H1 (cell line): ENCODE measurements around the gene APOL5. TPM values are rescaled to one million over a fixed set of nuclear protein-coding genes. Genes with fewer than 3 reads are reported as not detected.
"Not testable (repeated sequence)": the region's sequence is repeated elsewhere in the genome, so short reads cannot be mapped to it uniquely, and the experiment has no call there.

Experiments used
- CTCF ChIA-PET: fragments of 300-600 bp; sonication (Branson Sonifier 250); formaldehyde crosslinking; loops from one replicate; lab custom pipeline; 2021; ENCODE audit not compliant: partially characterized antibody; lab: Charles Lee
- POLR2A ChIA-PET: fragments of 300-600 bp; sonication (Branson Sonifier 250); formaldehyde crosslinking; loops from one replicate; lab custom pipeline; 2021; ENCODE audit warnings: inconsistent platforms; ENCODE audit not compliant: partially characterized antibody; lab: Charles Lee
- DNase-seq, 2 experiments: peaks; one replicate each; pipeline versions ENCODE4 v3.0.0 to v3.0.0-alpha.2; 2010 to 2022; ENCODE audit warnings: low spot score in 2 of 2, low read depth in 1 of 2, mixed read lengths in 1 of 2
- FAIRE-seq: peaks from 2 replicates; lab custom pipeline; 2011; peaks lifted over from hg19 to GRCh38; lab: Jason Lieb, UNC
- H2AFZ ChIP-seq: 2 replicates; pipeline ENCODE4 v1.8.1; 2012; ENCODE audit warnings: low read length, inconsistent platforms
- H2AK5ac ChIP-seq: 2 replicates; pipeline ENCODE4 v1.6.1; 2013; ENCODE audit warnings: low read depth, low read length
- H2BK120ac ChIP-seq: replicated peaks from 2 replicates; pipeline ENCODE3; 2013; ENCODE audit warnings: low read depth, low read length, inconsistent platforms
- H2BK12ac ChIP-seq: 2 replicates; pipeline ENCODE4 v1.6.1; 2013; ENCODE audit warnings: low read depth, low read length
- H2BK15ac ChIP-seq: 2 replicates; pipeline ENCODE4 v1.6.1; 2013; ENCODE audit warnings: low read length
- H2BK20ac ChIP-seq: 2 replicates; pipeline ENCODE4 v1.6.1; 2013; ENCODE audit warnings: low read length
- H2BK5ac ChIP-seq: 2 replicates; pipeline ENCODE4 v1.6.1; 2013; ENCODE audit warnings: low read depth, low read length
- H3K14ac ChIP-seq: 2 replicates; pipeline ENCODE4 v1.6.1; 2013; ENCODE audit warnings: inconsistent platforms; ENCODE audit not compliant: insufficient read length
- H3K18ac ChIP-seq: 2 replicates; pipeline ENCODE4 v1.6.1; 2013; ENCODE audit warnings: low read length; ENCODE audit errors: extremely low read depth
- H3K23ac ChIP-seq: 2 replicates; pipeline ENCODE4 v1.6.1; 2013; ENCODE audit warnings: inconsistent platforms; ENCODE audit not compliant: insufficient read length
- H3K23me2 ChIP-seq: 2 replicates; pipeline ENCODE4 v1.6.1; 2013; ENCODE audit warnings: low read depth, low read length
- H3K27ac ChIP-seq: 2 replicates; pipeline ENCODE4 v1.6.1; 2011; ENCODE audit warnings: low read depth, low read length, inconsistent platforms
- H3K27me3 ChIP-seq, 4 experiments: replicated peaks in 1 of 4; 1 replicate in 1 of 4; 2 replicates in 3 of 4; pipeline versions ENCODE4 v1.6.1 to v1.8.1; 2011 to 2013; ENCODE audit warnings: low read length in 3 of 4, mild to moderate bottlenecking in 3 of 4, inconsistent platforms in 2 of 4, mixed read lengths in 2 of 4, moderate library complexity in 1 of 4; ENCODE audit not compliant: control insufficient read depth in 3 of 4, insufficient read depth in 3 of 4; ENCODE audit errors: extremely low read depth in 1 of 4
- H3K36me3 ChIP-seq, 4 experiments: 2 replicates each; pipeline versions ENCODE4 v1.6.1 to v1.8.1; 2011 to 2013; ENCODE audit warnings: mild to moderate bottlenecking in 4 of 4, low read length in 3 of 4, moderate library complexity in 2 of 4, control low read depth in 1 of 4, inconsistent platforms in 1 of 4; ENCODE audit not compliant: insufficient read depth in 4 of 4, control insufficient read depth in 2 of 4
- H3K4ac ChIP-seq: replicated peaks from 2 replicates; pipeline ENCODE3; 2013; ENCODE audit warnings: low read length, low read depth, mixed read lengths, inconsistent platforms; ENCODE audit not compliant: insufficient read length
- H3K4me1 ChIP-seq, 4 experiments: replicated peaks in 1 of 4; 1 replicate in 1 of 4; 2 replicates in 3 of 4; pipeline versions ENCODE4 v1.6.1 to v1.8.1; 2011 to 2013; ENCODE audit warnings: low read length in 3 of 4, inconsistent platforms in 2 of 4, mixed read lengths in 1 of 4; ENCODE audit not compliant: insufficient read depth in 4 of 4, control insufficient read depth in 3 of 4
- H3K4me2 ChIP-seq, 2 experiments: 2 replicates each; pipeline versions ENCODE4 v1.6.1 to v1.8.1; 2011 to 2013; ENCODE audit warnings: low read depth in 2 of 2, low read length in 2 of 2, control low read depth in 1 of 2, inconsistent platforms in 1 of 2, mild to moderate bottlenecking in 1 of 2; ENCODE audit not compliant: insufficient read depth in 1 of 2
- H3K4me3 ChIP-seq, 4 experiments: fragments of 200-600, 300-600 bp in 1 of 4; sonication (generic), shearing (Covaris generic), sonication (Bioruptor Twin) in 1 of 4; 2 replicates each; pipeline versions ENCODE4 v1.5.1 to v1.8.1; 2011 to 2016; ENCODE audit warnings: low read length in 4 of 4, low read depth in 3 of 4, control low read depth in 2 of 4, inconsistent platforms in 2 of 4, mild to moderate bottlenecking in 2 of 4, mixed read lengths in 1 of 4, moderate library complexity in 1 of 4; ENCODE audit not compliant: insufficient read depth in 2 of 4; ENCODE audit errors: extremely low read depth in 1 of 4
- H3K56ac ChIP-seq: replicated peaks from 2 replicates; pipeline ENCODE3; 2013; ENCODE audit warnings: low read depth, mild to moderate bottlenecking, mixed read lengths, low read length, inconsistent platforms; ENCODE audit not compliant: insufficient read length
- H3K79me1 ChIP-seq: 2 replicates; pipeline ENCODE4 v1.6.1; 2013; ENCODE audit warnings: low read depth, low read length, control low read depth
- H3K79me2 ChIP-seq, 2 experiments: 2 replicates each; pipeline versions ENCODE4 v1.6.1 to v1.8.1; 2012 to 2013; ENCODE audit warnings: low read length in 2 of 2, mild to moderate bottlenecking in 2 of 2, inconsistent platforms in 1 of 2; ENCODE audit not compliant: insufficient read depth in 2 of 2, control insufficient read depth in 1 of 2
- H3K9ac ChIP-seq, 4 experiments: replicated peaks in 1 of 4; 1 replicate in 1 of 4; 2 replicates in 3 of 4; pipeline versions ENCODE4 v1.6.1 to v1.8.1; 2011 to 2013; ENCODE audit warnings: low read depth in 3 of 4, low read length in 3 of 4, control low read depth in 2 of 4, mild to moderate bottlenecking in 2 of 4, moderate library complexity in 2 of 4, inconsistent platforms in 1 of 4; ENCODE audit errors: extremely low read depth in 1 of 4
- H3K9me3 ChIP-seq, 2 experiments: 2 replicates each; pipeline versions ENCODE4 v1.6.1 to v1.8.1; 2012 to 2013; ENCODE audit warnings: mild to moderate bottlenecking in 2 of 2, moderate library complexity in 2 of 2, control low read depth in 1 of 2, inconsistent platforms in 1 of 2, low read depth in 1 of 2, low read length in 1 of 2, mixed read lengths in 1 of 2; ENCODE audit not compliant: insufficient read depth in 2 of 2
- H4K20me1 ChIP-seq, 2 experiments: replicated peaks in 1 of 2; 2 replicates each; pipeline versions ENCODE3 to v1.8.1; 2011 to 2013; ENCODE audit warnings: inconsistent platforms in 2 of 2, low read length in 2 of 2, mild to moderate bottlenecking in 1 of 2; ENCODE audit not compliant: insufficient read depth in 2 of 2, control insufficient read depth in 1 of 2
- H4K5ac ChIP-seq: 2 replicates; pipeline ENCODE4 v1.6.1; 2013; ENCODE audit warnings: low read length, low read depth, mixed read lengths, inconsistent platforms; ENCODE audit not compliant: insufficient read length
- H4K8ac ChIP-seq: 2 replicates; pipeline ENCODE4 v1.8.0; 2013; ENCODE audit warnings: mild to moderate bottlenecking, moderate library complexity, low read length, inconsistent platforms; ENCODE audit not compliant: insufficient read depth; ENCODE audit errors: extremely low read depth
- H4K91ac ChIP-seq: replicated peaks from 2 replicates; pipeline ENCODE3; 2013; ENCODE audit warnings: low read length, mixed read lengths, inconsistent platforms; ENCODE audit not compliant: insufficient read length
- WGBS, 2 experiments: shearing (Covaris generic) in 1 of 2; methylation state at CpG; one replicate each; pipeline versions ENCODE4 v1.1.6 to v1.1.7; 2013 to 2015; ENCODE audit warnings: low lambda C conversion rate in 2 of 2, mixed read lengths in 2 of 2, inconsistent platforms in 1 of 2, low coverage in 1 of 2, missing lambda C conversion rate in 1 of 2; ENCODE audit not compliant: insufficient replicate concordance in 2 of 2, insufficient coverage in 1 of 2, insufficient read length in 1 of 2; ENCODE audit errors: extremely low coverage in 1 of 2, missing lambda C conversion rate in 1 of 2; 5-methylcytosine and 5-hydroxymethylcytosine counted together
- polyA plus RNA-seq, 7 experiments: library from polyadenylated mRNA; depleted of rRNA in 3 of 7; stranded (reverse) in 5 of 7; unstranded in 2 of 7; fragments of >200 nt in 5 of 7; fragments of 200-250 nt in 2 of 7; gene quantifications; 1 replicate in 5 of 7; 2 replicates in 1 of 7; 4 replicates in 1 of 7; pipeline versions ENCODE4 v1.2.1 to v1.2.3, GENCODE V29; 2011 to 2013; ENCODE audit warnings: missing spikeins in 2 of 7, mixed read lengths in 2 of 7
- total RNA-seq: library from RNA; stranded (reverse); fragmentation: NEBNext Ultra II Directional; extraction: Animal tissue kit (Norgen Biotek cat#: 25700); gene quantifications from 2 replicates; pipeline ENCODE4 v1.2.1, GENCODE V29; 2021

The APOL5 gene
- total and polyA plus RNA-seq, 2 of the 8 experiments (the other 6 are each of a cell fraction or from before 2014, with no cell fraction given) = not detected

DNA sequence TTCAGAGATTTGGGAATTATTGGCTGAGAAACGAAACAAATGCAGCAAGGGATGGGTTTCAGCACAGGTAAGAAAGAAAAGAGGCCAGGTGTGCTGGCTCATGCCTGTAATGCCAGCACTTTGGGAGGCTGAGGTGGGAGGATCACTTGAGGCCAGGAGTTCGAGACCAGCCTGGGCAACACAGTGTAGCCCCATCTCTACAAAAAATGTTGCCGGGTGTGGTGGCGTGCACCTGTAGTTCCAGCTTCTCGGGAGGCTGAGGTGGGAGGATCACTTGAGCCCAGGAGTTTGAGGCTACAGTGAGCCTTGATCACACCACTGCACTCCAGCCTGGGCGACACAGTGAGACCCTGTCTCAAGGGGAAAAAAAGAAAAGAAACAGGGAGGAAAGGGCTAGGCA lies 20.2 kb downstream of the APOL5 start:
- H2AFZ ChIP-seq, H4K5ac ChIP-seq, H2AK5ac ChIP-seq, H3K4me3 ChIP-seq, H3K23ac ChIP-seq, H2BK5ac ChIP-seq, H3K79me2 ChIP-seq, H3K23me2 ChIP-seq, H4K91ac ChIP-seq, H3K18ac ChIP-seq, H3K27ac ChIP-seq, H3K9ac ChIP-seq, H2BK15ac ChIP-seq, DNase-seq, H3K56ac ChIP-seq, H2BK120ac ChIP-seq, H3K27me3 ChIP-seq, H2BK20ac ChIP-seq, H3K14ac ChIP-seq, H3K4ac ChIP-seq, H3K4me1 ChIP-seq, H3K79me1 ChIP-seq, H2BK12ac ChIP-seq, H3K4me2 ChIP-seq, H4K20me1 ChIP-seq, FAIRE-seq, H4K8ac ChIP-seq, H3K9me3 ChIP-seq: not testable (repeated sequence)
- WGBS, 2 experiments = 91 to 100% methylated on average over 1 to 4 of the region's 6 CpGs
- ChIA-PET POLR2A (interaction anchor here (1.3 kb wide), 1 partner anchor 132 kb away, joined by 3 read pairs; no protein-coding TSS in a partner anchor), CTCF (interaction anchor here (0.6 to 5.6 kb wide), 3 partner anchors 12 to 301 kb away, joined by 3 to 30 read pairs (median 5); no protein-coding TSS in a partner anchor)
- peaks cover 0 to 13% (median 7%) of the 10 kb centered on the region in 4 experiments; a peak in 3 of 8 replicates for H3K36me3 ChIP-seq
